Measurements from ENCODE around the gene KASH5.
"Not testable (repeated sequence)": the region's sequence is repeated elsewhere in the genome, so short reads cannot be mapped to it uniquely, and the experiment has no call there.

Gene KASH5

GRCh38 chr19:49362048-49362928, 25.8 kb upstream of the KASH5 start, which contains the start of gene TEAD2:
TEAD2 (minus strand) TSS chr19:49362416; CDS start chr19:49360075, 2,341 bp downstream.
- no peak for DNase-seq

GRCh38 chr19:49362929-49363267, 25.2 kb upstream of the KASH5 start:
- DNase-seq, result no peak

GRCh38 chr19:49363268-49364082, 24.6 kb upstream of the KASH5 start, which contains the start of gene DKKL1:
DKKL1 (plus strand) TSS chr19:49363877; CDS start chr19:49363999, 122 bp downstream.
- DNase-seq, result peak; percentile 20 to 45 (median 22)

GRCh38 chr19:49364083-49364737, 23.8 kb upstream of the KASH5 start:
- no peak for DNase-seq

- no peak for DNase-seq
Measured at GRCh38 chr19:49366110-49366509, 21.9 kb upstream of the KASH5 start.

- no peak for DNase-seq
Measured at GRCh38 chr19:49368711-49369358, 19.2 kb upstream of the KASH5 start.

- no peak for DNase-seq
Measured at GRCh38 chr19:49371184-49371583, 16.9 kb upstream of the KASH5 start.

- not testable (repeated sequence) for DNase-seq
Measured at GRCh38 chr19:49373174-49373573, 14.9 kb upstream of the KASH5 start.

GRCh38 chr19:49374665-49375434, 13.2 kb upstream of the KASH5 start:
- no peak for DNase-seq

GRCh38 chr19:49378512-49378911, 9.5 kb upstream of the KASH5 start:
- no peak for DNase-seq

GRCh38 chr19:49380391-49380790, 7.7 kb upstream of the KASH5 start:
- DNase-seq, result no peak

- DNase-seq, result no peak
Measured at GRCh38 chr19:49382639-49383038, 5.4 kb upstream of the KASH5 start.

GRCh38 chr19:49383599-49383998, 4.5 kb upstream of the KASH5 start:
- DNase-seq, result no peak

GRCh38 chr19:49389406-49389805, 1.4 kb downstream of the KASH5 start:
- DNase-seq, result no peak

- DNase-seq, result no peak
Measured at GRCh38 chr19:49390131-49390928, 2.3 kb downstream of the KASH5 start.

- no peak for DNase-seq
Measured at GRCh38 chr19:49390929-49391359, 2.9 kb downstream of the KASH5 start.

GRCh38 chr19:49391581-49392399, 3.7 kb downstream of the KASH5 start:
- DNase-seq, result peak; percentile 43 to 63 (median 58)

GRCh38 chr19:49393881-49394280, 5.8 kb downstream of the KASH5 start:
- DNase-seq, result no peak

GRCh38 chr19:49395581-49396407, 7.7 kb downstream of the KASH5 start:
- DNase-seq, result no peak
